HG03095 (cell line): ENCODE data around the gene ELFN2.
"Not testable (repeated sequence)": the region's sequence is repeated elsewhere in the genome, so short reads cannot be mapped to it uniquely, and the experiment has no call there.

Experiments
- ATAC-seq: cut with Tn5 transposase; IDR thresholded peaks from one replicate; pipeline ENCODE4 v1.9.1; 2021; ENCODE audit warnings: moderate library complexity; ENCODE audit not compliant: unreplicated experiment

ELFN2 gene

DNA sequence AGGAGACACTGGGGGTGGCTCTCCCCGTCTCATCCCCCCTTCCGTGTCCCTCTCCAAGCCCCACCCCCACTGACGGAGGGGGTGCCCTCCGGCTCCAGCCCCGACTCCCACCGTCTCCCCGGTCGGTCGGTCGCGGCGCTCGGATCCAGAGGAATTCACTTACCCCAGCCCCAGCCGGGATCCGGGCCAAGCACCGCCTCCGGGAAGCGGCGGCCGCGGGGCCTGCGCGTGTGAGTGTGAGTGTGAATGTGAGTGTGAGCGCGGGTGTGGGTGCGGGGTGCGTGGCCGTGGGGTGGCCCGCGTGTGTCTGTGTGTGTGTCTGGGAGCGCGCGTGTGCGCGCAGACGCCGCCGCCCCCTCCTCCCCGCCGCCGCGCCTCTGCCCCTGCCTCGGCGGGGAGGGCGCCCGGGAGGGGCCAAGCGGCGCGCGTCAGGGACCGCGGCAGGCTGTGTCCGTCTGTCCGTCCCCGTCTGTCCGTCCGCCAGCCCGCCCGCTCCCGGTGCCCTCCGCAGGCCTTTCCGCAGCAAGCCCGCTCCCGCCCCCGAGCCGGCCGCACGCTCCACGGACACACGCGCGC is at the start of gene ELFN2:
Gene ELFN2, minus strand, starts transcription at position 345 of the 576 bp plus-strand sequence. CDS start 51,945 bp downstream, outside the sequence.
- ATAC-seq = no peak

- no peak for ATAC-seq
Observed at GRCh38 chr22:37476389-37477329, 49.4 kb upstream of the ELFN2 start.

DNA sequence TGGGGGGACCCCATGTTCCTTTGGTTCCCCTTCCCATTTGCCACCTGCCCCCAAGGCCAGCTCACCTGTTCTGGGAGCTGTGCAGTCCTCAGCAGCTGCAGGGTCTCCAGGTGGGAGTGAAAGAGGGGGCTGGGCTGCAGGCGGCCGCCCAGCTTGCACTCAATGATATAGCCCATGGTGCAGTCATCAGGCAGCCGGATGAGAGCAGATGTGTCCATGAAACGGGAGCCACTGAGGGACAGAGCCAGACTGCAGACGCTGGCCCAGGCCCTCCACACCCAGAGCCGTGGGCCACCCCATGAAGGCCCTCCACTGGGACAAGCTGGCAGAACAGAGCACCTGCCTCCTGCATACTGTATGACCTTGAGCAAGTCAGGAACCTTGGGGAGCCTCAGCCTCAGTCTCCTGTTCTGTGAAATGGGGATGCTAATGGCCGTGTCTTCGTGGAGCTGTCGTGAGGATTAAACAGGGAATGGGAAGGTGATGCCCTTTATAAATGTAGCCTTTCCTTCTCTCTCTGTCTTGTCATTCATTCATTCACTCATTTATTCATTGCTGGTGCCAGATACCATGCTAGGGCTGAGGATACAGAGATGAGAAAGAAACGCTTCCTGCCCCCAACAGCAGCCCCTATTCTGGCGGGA is 47.3 kb upstream of the ELFN2 start:
- no peak for ATAC-seq

- ATAC-seq = no peak
Observed at GRCh38 chr22:37473437-37473946, 46.2 kb upstream of the ELFN2 start.

DNA sequence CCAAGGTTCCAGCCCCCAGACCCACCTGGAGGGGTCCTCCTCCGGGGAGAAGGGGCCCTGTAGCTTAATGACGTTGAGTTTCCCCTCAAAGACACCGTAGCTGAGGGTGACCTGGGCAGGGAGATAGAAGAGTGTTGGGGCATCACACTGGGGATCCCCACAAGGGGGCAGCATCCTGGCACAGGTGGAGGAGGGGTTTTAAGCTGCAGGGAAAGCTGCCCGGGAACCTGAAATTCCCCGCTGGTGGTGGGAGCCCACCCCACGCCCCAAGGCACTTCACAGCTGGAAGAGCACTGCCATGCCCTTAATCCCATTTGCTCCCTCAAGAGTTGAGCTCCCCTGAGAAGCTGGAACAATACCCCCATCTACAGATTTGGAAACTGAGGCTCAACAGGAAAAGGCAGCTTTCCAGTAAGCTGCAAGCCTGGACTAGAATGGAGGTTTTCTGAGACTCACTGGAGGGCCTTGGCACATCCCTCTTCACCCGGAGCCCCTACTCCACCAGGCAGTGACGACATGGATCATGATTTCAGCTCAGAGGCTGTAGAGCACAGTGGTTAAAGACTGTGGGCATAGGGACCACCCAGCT is 45.2 kb upstream of the ELFN2 start:
- ATAC-seq = no peak

- no peak for ATAC-seq
Observed at GRCh38 chr22:37471727-37472417, 44.6 kb upstream of the ELFN2 start.

- ATAC-seq = no peak
Observed at GRCh38 chr22:37470087-37470445, 42.8 kb upstream of the ELFN2 start.

- no peak for ATAC-seq
Observed at GRCh38 chr22:37469416-37470086, 42.3 kb upstream of the ELFN2 start.

DNA sequence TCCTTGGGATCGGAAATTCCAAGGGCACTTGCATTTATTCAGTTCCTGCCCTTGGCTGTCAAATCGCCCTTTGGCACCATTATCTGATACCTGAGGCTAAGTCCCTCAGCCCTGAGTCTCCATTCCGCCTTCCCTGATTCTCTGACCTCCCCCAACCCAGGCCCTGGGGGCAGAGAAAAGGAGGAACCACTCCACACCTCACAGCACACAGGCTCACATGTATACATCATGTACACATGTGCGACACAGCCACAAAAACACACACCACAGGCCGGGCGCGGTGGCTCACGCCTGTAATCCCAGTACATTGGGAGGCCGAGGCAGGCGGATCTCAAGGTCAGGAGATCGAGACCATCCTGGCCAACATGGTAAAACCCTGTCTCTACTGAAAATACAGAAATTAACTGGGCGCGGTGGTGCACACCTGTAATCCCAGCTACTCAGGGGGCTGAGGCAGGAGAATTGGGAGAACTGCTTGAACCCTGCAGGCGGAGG is 41.0 kb upstream of the ELFN2 start:
- ATAC-seq = not testable (repeated sequence)

DNA sequence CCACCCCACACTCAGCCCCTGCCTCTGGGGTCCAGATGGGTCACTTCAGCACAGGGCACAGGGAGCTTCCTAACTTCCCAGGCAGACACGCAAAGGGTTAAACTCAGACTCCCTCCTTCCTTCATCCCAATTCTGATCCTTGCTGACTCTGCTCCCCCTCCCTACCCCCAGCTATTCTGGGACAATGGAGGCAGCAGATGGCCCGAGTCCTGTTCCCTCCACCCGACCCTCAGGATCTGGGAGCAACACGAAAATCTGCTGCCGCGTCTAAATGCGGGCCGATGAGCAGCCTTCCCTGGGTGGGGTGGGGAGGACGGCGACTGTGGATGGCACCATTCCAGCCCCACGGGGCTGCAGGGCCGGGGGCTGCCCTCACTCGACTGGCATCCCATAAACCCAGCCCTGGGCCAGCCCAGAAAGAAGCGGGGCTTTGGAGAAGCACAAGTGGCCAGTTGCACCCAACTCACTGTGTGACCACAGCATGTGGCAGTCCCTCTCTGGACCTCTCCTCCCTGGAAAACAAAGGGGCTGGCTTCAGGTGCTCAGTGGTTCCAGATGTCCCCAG is 40.2 kb upstream of the ELFN2 start:
- no peak for ATAC-seq

GRCh38 chr22:37464181-37464580 is 36.9 kb upstream of the ELFN2 start:
- ATAC-seq = no peak

DNA sequence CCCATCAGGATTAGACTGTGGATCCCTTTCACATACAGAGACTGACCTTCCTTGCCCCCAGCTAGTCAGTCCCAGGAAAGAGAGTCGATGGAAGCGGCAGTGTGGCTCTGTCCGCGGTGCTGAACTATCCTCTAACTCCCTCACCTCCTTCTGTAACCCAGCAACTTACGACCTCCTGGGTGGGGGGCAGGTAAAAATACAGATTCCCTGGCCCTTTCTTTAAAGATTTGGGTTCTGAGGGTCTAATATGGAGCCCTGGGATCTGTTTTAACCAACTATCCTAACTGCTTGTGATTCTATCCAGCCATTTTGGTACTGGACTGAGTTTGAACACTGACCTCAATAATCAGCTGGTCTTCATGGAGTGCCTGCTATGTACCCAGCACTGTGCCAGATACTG is 35.7 kb upstream of the ELFN2 start:
- ATAC-seq = no peak

DNA sequence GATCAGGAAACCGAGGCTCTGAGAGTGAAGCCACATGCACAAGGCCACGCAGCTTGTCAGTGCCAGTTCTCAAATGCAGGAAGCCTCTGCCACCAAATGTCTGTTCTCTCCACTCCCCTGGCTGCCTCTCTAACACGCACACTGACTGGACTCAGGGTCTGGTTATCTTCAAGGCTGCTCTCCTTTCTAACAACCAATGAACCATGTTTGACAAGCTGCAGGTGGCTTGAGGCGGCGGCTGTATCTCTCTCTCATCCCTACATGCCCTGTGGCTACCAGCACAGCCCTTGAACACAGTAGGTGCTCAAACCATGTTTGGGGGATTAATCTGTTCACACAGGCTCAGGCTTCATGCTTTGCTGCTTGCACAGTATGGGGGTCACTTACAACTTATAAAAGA is 35.2 kb upstream of the ELFN2 start:
- ATAC-seq = no peak

GRCh38 chr22:37461961-37462360 is 34.7 kb upstream of the ELFN2 start:
- no peak for ATAC-seq

GRCh38 chr22:37460684-37461083 is 33.4 kb upstream of the ELFN2 start:
- no peak for ATAC-seq

DNA sequence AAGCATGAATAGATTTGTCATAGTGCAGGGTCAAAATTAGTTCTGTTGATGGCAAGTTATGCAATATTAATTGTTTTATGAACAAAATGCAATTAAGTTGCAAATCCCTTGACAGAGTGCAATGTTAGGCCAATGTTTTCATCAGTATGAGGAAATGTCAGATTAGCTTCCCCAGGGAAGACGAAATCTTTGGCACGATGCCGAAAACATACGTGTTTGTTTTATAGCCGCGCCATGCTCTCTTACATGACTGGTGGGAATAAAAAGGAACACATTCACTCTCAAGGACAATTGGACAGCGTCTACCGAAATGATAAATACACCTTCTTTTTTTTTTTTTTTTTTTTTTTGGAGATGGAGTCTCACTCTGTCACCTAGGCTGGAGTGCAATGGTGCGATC is 31.9 kb upstream of the ELFN2 start:
- no peak for ATAC-seq

GRCh38 chr22:37457093-37457893 is 30.0 kb upstream of the ELFN2 start:
- no peak for ATAC-seq

GRCh38 chr22:37456346-37456745 is 29.1 kb upstream of the ELFN2 start:
- no peak for ATAC-seq

DNA sequence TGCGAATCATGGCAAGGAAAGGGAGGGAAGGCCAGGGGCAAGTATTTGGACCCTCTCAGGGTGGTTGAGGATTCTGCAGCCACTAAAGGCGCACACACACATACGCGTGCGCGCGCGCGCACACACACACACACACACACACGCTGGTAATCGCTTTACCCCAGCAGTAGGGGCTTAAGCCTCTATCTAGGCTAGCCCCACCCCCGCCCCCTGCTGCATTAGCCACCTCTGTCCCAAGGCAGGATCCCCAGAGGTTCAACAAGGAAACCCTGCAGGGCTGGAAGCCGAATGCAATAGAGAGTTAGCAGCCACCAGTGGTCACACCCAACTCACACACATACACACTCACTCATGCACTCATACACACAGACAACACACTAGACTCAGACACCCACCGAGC is 28.6 kb upstream of the ELFN2 start:
- ATAC-seq = no peak
